GM18861 (cell line): ENCODE results near the gene FGF12.

Experiments used
- ATAC-seq: cut with Tn5 transposase; IDR thresholded peaks from one replicate; pipeline ENCODE4 v1.9.1; 2021; ENCODE audit not compliant: unreplicated experiment

Gene FGF12

DNA sequence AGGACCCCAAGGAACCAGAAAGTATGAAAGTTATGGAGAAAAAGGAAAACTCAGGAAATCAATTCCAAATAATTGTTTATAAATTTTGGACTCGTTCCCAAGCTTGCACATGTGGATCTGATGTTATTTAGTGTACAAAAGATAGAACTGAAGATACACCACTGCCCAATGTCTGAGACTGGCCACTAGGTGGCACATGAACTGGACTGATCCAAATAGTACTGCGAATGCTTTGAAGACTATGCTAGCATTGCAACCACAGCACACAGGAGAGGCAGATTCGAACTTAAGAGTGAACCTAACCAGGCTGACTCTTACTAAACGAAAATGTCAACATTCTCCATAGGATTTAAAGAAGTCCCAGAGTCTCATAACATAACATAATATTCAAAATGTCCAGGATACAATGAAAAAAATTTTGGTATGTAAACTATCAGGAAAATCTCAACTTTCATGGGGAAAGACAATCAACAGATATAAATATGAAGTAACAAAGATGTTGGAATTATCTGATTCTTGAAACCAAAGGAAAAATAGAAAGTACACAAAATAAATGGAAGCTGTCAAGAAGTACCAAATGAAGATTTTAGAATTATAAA, 596.7 kb downstream of the FGF12 start:
- peak; percentile 44 for ATAC-seq

DNA sequence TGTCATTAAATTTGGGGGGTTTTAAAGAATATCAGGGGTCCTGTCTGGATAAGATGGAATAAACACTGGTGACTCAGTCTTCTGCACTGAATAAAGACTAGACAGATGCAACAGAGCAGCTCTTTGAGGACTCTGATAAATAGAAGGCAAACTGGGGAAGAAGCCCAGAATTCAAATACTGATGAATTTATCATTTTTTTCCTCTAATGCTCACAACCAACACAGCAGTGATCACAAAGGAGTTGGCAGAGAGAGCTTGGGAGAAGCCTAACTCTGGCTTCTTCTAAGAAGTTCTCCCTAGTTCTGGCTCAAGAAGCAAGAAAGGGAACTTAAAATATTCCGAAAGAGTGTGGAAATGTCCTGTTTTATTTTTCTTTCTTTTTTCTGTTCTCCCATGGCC, 597.8 kb downstream of the FGF12 start:
- no peak for ATAC-seq

DNA sequence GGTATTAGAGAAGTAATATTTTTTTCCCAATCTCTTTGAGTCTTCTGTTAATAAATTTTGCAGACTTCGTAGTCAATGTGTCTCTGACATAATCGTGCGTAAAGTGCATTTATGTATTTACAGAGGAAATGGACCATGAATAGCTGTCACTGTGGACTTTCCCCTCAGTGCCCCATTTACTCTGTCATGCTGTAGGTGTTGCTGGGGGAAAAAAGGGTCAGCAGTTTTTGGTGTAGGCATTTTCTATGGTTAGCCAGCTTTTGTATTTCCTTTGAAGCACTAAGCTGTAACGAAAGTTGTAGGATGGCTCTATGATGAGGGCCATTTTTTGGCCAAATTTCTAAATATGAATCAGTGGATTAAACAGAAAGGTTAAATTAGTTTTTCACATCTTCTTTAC, 598.4 kb downstream of the FGF12 start:
- ATAC-seq: peak; percentile 86

DNA sequence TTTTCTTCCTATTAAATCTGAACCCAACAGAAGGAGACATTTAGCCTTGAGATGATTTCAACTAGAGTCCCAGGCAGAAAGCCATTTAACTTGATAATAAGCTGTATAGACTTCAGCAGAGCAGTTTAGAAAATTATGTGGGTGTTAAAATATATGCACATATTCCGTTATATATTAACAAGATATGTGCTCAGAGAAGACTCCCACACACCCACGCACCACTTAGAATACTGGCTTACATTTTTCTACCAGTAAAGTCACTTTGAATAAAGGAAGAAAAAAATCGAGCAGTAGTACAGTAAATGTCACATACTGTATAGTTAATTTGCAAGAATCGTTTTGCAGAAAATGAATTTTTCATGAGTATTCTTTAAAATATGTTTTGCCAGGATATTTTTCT, 599.3 kb downstream of the FGF12 start:
- peak; percentile 29 for ATAC-seq

DNA sequence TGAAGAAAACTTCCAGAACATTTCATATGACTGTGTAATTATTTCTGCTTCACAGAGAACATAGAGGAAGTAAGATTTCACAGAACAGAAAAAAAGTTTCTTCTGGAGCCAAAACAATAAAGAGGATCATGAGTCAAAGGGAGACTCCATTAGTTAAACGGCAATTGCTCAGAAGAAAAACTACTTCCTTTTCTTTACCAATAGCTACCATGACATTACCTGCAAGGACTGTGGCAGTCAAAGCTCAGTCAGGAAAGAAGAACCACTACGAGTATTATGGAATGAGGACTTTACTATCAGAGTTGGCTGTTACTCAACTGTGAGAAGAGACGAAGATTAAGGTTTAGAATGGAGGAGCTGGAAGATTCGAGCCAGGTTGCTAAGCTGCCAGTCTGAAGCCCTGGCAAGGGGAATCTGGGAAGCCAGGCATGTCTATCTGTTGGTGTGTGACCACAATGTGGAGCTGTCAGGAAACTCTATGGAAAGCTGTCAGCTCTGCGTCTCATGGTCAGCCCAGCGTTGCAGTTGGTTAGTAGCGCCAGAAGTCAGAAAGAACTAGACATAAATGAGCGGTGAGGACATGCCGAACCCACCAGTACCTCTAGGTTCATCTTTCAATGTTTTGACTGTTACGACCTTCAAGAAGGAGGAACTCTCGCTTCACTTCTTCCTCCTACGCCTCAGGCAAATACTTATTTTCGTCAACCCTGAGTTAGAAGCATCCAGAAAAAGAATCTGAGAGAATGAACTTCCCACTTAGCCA, 604.3 kb downstream of the FGF12 start:
- ATAC-seq: peak; percentile 80

DNA sequence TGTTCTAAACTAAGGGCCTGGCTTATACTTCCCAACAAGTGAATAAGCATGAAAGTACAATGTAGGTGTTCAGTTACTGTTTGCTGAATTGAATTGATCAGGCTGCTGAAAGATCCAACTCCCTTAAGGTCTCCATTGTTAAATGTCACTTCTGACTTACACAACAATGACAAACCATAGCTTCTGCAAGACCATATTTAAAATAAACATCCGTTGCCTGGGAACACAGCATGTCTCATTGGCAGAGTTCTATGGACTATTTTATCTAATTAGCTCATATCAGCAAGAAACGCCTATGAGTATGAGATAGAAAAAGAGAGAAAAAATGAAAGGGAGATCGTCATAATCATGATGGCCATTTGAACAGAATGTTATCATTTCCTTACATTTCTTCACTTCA, 605.4 kb downstream of the FGF12 start:
- ATAC-seq: no peak

DNA sequence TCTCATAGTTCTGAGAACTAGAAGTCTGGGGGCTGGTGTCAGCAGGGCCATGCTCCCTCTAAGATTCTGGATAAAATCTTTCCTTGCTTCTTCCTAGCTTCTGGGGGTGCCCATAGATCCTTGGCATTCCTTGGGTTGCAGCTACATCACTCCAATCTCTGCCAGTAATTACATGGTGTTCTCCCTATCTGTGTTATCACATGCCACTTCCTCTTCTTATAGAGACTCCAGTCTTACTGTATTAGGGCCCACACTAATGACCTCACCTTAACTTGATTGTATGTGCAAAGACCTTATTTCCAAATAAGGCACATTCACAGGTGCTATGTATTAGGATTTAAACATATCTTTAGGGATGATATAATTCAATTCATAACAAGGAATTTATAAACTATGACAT, 618.5 kb downstream of the FGF12 start:
- ATAC-seq: no peak

DNA sequence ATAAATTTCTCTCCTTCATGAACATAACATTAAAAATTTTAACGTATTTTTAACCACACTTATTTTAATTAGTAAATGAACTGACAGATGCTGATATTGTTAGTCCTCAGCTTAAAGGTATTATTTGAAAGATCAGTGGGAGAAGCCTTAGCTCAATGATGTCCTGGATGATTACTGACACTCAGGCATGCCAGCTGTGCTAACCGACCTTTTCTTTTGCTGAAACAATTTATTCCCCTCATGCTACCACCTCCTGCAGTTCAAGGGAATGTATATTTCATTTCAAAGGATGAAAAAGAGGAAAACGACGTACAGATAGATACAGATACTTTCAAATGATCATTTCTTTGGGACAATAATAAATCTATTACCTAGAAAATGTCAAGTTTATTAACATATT, 620.8 kb downstream of the FGF12 start:
- no peak for ATAC-seq

DNA sequence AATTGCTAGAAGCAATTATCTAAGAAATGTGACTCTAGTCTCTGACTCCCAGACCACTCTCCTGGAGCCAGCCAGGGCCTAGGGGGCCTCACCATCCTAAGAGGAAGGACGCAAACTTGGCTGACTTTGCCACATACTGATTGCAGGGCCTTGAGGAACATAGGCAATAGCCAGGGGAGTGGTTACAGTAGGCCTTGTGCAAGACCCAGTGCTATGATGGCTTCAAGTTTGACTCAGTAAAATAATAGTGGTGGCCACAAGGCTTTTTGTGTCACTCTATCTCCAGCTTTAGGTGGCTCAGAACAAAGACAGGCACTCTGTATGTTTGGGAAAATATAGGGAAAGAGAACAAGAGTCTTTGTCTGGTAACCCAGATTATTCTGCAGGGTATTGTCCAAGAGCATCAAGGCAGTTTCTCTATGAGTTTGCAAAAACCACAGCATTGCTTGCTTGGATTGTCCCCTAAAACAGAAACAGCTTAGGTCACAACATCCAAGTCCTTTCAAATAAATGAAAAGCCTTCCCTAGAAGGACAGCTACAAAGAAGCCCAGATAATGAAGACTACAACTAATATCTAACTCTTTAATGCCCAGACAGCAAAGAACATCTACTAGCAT, 634.8 kb downstream of the FGF12 start:
- ATAC-seq: peak; percentile 46

DNA sequence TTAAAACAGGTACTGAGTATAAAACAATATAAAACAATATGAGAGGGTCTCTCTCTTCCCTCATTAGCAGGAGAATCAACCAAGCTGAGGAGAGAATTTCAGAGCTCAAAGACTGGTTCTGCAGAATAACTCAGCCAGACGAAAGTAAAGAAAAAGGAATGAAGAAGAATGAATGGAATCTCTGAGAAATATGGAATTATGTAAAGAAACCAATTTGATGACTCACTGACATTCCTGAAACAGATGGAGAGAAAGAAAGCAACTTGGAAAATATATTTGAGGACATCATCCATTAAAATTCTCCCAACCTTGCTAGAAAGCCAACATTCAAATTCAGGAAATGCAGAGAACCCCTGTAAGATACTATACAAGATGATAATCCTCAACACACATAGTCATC, 635.5 kb downstream of the FGF12 start:
- ATAC-seq: no peak

DNA sequence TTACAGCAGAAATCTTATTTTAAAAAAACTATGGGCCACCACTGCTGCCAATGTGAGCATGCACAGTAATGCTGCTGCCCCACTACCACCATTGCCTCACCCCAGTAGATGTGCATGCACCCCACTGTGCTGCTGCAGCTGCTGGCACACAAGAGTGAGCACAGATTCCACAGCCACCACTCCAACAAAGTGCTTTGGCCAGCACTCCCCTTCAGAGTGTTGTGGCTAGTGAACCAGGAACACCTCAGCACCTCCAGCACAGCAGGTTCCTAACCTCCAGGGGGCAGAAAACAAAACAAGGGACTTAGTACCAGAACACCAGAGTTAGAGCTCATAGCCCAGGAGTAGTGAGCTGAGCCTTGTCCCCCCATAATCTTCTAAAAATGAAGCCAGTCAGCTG, 636.8 kb downstream of the FGF12 start:
- ATAC-seq: peak; percentile 58
